Kidney (tissue), 14 donors: ENCODE data around the gene C2orf49. TPM values are rescaled to one million over a fixed set of nuclear protein-coding genes. Genes with fewer than 3 reads are reported as not detected.

Experiments used
- DNase-seq, 5 donors: peaks; one replicate each; pipeline ENCODE4 v3.0.0-alpha.2; 2013 to 2020
- FAIRE-seq: peaks from 2 replicates; lab custom pipeline; 2012; peaks lifted over from hg19 to GRCh38; lab: Jason Lieb, UNC
- H3K27ac ChIP-seq, 2 donors: one replicate each; pipeline ENCODE4 v1.7.0; 2013; ENCODE audit warnings: low read depth in 2 of 2, low read length in 2 of 2, inconsistent platforms in 1 of 2
- H3K27me3 ChIP-seq: one replicate; pipeline ENCODE4 v1.7.1; 2013; ENCODE audit warnings: low read length, inconsistent platforms; ENCODE audit not compliant: control insufficient read depth, insufficient read depth
- H3K36me3 ChIP-seq, 3 donors: one replicate each; pipeline versions ENCODE4 v1.7.0 to v1.7.1; 2013; ENCODE audit warnings: low read length in 3 of 3, control low read depth in 1 of 3, inconsistent platforms in 1 of 3; ENCODE audit not compliant: insufficient read depth in 3 of 3, control insufficient read depth in 2 of 3
- H3K4me1 ChIP-seq, 3 donors: one replicate each; pipeline versions ENCODE4 v1.7.0 to v1.7.1; 2013; ENCODE audit warnings: low read length in 3 of 3, inconsistent platforms in 1 of 3, low read depth in 1 of 3; ENCODE audit not compliant: control insufficient read depth in 2 of 3, insufficient read depth in 2 of 3
- H3K4me3 ChIP-seq, 3 donors: one replicate each; pipeline versions ENCODE4 v1.7.0 to v1.8.1; 2013; ENCODE audit warnings: low read length in 3 of 3, control low read depth in 1 of 3, inconsistent platforms in 1 of 3
- H3K9ac ChIP-seq, 3 donors: one replicate each; pipeline versions ENCODE4 v1.7.0 to v1.7.1; 2013; ENCODE audit warnings: low read length in 3 of 3, control low read depth in 1 of 3, inconsistent platforms in 1 of 3
- H3K9me3 ChIP-seq, 3 donors: one replicate each; pipeline versions ENCODE4 v1.7.0 to v1.7.1; 2013; ENCODE audit warnings: low read length in 3 of 3, control low read depth in 1 of 3, inconsistent platforms in 1 of 3; ENCODE audit not compliant: control insufficient read depth in 2 of 3, insufficient read depth in 1 of 3
- CTCF ChIP-seq: IDR thresholded peaks from 3 replicates; pipeline ENCODE4 v1.5.1; 2012; ENCODE audit warnings: mild to moderate bottlenecking, moderate library complexity, borderline replicate concordance; ENCODE audit not compliant: insufficient read depth; ENCODE audit errors: extremely low read depth
- intact Hi-C: fragments of 100-400 bp; cut with DNase I; formaldehyde crosslinking; loops from one replicate; pipeline ENCODE4 v1.11.1; 2022
- polyA plus RNA-seq: library from polyadenylated mRNA; stranded (reverse); fragments of 350-450 nt; fragmentation: Illumina TruSeq; extraction: RNeasy Lipid Tissue Mini Kit (QIAGEN cat#74804); gene quantifications from one replicate; pipeline ENCODE4 v1.2.3, GENCODE V29; 2014; ENCODE audit warnings: low read depth, low replicate concordance; ENCODE audit not compliant: insufficient read depth
- total RNA-seq: library from RNA; stranded (reverse); fragmentation: NEBNext Ultra II Directional; extraction: Animal tissue kit (Norgen Biotek cat#: 25700); gene quantifications from one replicate; pipeline ENCODE4 v1.2.1, GENCODE V29; 2021
- donor health status: control.
- donor health status: control.
- donor health status: control.
- donor health status: control.
- donor health status: control.
- donor health status: DM: yes; HTN: yes; CAD: no.
- donor health status: Normal renal cell carcinoma (clear cell type).

Gene C2orf49
- total and polyA plus RNA-seq, 2 donors from 2014 or later: 6.8 to 15.0 TPM

- TF ChIP-seq CTCF: no peak
- H3K4me3 ChIP-seq: no peak overlapping the region
- intact Hi-C loops: no loop called here
Observed at GRCh38 chr2:105365206-105365605, 27.9 kb downstream of the C2orf49 start.

GRCh38 chr2:105368759-105369408 lies 31.5 kb downstream of the C2orf49 start:
- no peak for TF ChIP-seq CTCF
- H3K36me3 ChIP-seq: peaks cover 0 to 6% (median 0%) of the 10 kb centered on the region in 3 donors
- H3K9me3 ChIP-seq: no peaks in the 10 kb centered on the region
- H3K4me1 ChIP-seq: peaks cover 0 to 4% (median 0%) of the 10 kb centered on the region in 3 donors
- H3K4me3 ChIP-seq: no peak overlapping the region
- H3K9ac ChIP-seq: no peak overlapping the region
- DNase-seq (no peak), FAIRE-seq (no peak)
- H3K27me3 ChIP-seq: no peaks in the 10 kb centered on the region
- intact Hi-C loops: no loop called here
- no peak overlapping the region for H3K27ac ChIP-seq

More at GRCh38 chr2:105365206-105365605, 27.9 kb downstream of the C2orf49 start:
- Histone ChIP-seq H3K9me3 (no peaks in the 10 kb centered on the region), H3K36me3 (peaks cover 3 to 14% (median 9%) of the 10 kb centered on the region in 3 donors), H3K27me3 (no peaks in the 10 kb centered on the region), H3K9ac (no peak overlapping the region), H3K4me1 (peaks cover 0 to 2% (median 0%) of the 10 kb centered on the region in 3 donors), H3K27ac (no peak overlapping the region)
- DNase-seq (no peak), FAIRE-seq (no peak)

- no peak for FAIRE-seq
- H3K9me3 ChIP-seq: no peaks in the 10 kb centered on the region
- TF ChIP-seq CTCF: peak; percentile 95
- H3K4me1 ChIP-seq: peaks cover 0 to 6% (median 0%) of the 10 kb centered on the region in 3 donors
- H3K9ac ChIP-seq: no peak overlapping the region
- no peaks in the 10 kb centered on the region for H3K27me3 ChIP-seq
- intact Hi-C loops: loop anchor here (5.0 kb wide), 1 partner anchor 152 kb away; no protein-coding TSS in a partner anchor
- no peak overlapping the region for H3K4me3 ChIP-seq
- H3K27ac ChIP-seq: no peak overlapping the region
- DNase-seq: peak; percentile 90 to 94 (median 91)
- H3K36me3 ChIP-seq: peaks cover 0 to under 1% (median 0%) of the 10 kb centered on the region in 3 donors
Observed at GRCh38 chr2:105369777-105370690, 32.7 kb downstream of the C2orf49 start.
